Central memory CD4-positive, alpha-beta T cell (primary cell): ENCODE measurements around the gene UBE2C.

Experiments
- DNase-seq: peaks from one replicate; pipeline ENCODE4 v3.0.0; 2022

UBE2C gene

GRCh38 chr20:45861221-45862075 lies 49.0 kb downstream of the UBE2C start:
- no peak for DNase-seq

GRCh38 chr20:45863543-45864470 lies 51.4 kb downstream of the UBE2C start:
- no peak for DNase-seq

DNA sequence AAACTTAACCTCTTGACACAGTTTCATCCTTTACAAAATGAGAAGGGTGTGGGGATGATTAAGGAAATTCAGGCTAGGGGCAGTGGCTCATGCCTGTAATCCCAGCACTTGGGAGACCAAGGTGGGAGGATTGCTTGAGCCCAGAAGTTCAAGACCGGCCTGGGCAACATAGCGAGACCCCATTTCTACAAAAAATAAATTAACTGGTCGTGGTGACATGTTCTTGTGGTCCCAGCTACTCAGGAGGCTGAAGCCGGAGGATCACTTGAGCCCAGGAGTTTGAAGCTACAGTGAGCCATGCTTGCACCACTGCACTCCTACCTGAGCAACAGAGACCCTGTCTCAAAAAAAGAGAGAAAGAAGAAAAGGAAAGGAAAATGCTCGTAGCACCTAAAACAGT lies 54.0 kb downstream of the UBE2C start:
- DNase-seq = no peak
